D341Med (cell line): ENCODE measurements around the gene HSPA12A.
"Not testable (repeated sequence)": the region's sequence is repeated elsewhere in the genome, so short reads cannot be mapped to it uniquely, and the experiment has no call there.

Experiments used
- DNase-seq: peaks from one replicate; pipeline ENCODE4 v3.0.0; 2012; ENCODE audit warnings: low spot score

The HSPA12A gene

GRCh38 chr10:116715839-116716377 is 26.5 kb downstream of the HSPA12A start:
- no peak for DNase-seq

GRCh38 chr10:116715341-116715740 is 27.0 kb downstream of the HSPA12A start:
- no peak for DNase-seq

- DNase-seq: no peak
Measured at GRCh38 chr10:116713846-116714245, 28.5 kb downstream of the HSPA12A start.

- no peak for DNase-seq
Measured at GRCh38 chr10:116712989-116713543, 29.3 kb downstream of the HSPA12A start.

GRCh38 chr10:116712519-116712918 is 29.8 kb downstream of the HSPA12A start:
- no peak for DNase-seq

- DNase-seq: not testable (repeated sequence)
Measured at GRCh38 chr10:116711803-116712202, 30.6 kb downstream of the HSPA12A start.

GRCh38 chr10:116710076-116710475 is 32.3 kb downstream of the HSPA12A start:
- DNase-seq: peak; percentile 44

- DNase-seq: no peak
Measured at GRCh38 chr10:116708877-116709276, 33.5 kb downstream of the HSPA12A start.

GRCh38 chr10:116708391-116708821 is 34.0 kb downstream of the HSPA12A start:
- DNase-seq: no peak

GRCh38 chr10:116707981-116708380 is 34.4 kb downstream of the HSPA12A start:
- peak; percentile 43 for DNase-seq

- no peak for DNase-seq
Measured at GRCh38 chr10:116706281-116706680, 36.1 kb downstream of the HSPA12A start.

- DNase-seq: no peak
Measured at GRCh38 chr10:116705498-116705897, 36.9 kb downstream of the HSPA12A start.

- DNase-seq: no peak
Measured at GRCh38 chr10:116704926-116705325, 37.4 kb downstream of the HSPA12A start.

- no peak for DNase-seq
Measured at GRCh38 chr10:116702165-116702564, 40.2 kb downstream of the HSPA12A start.

GRCh38 chr10:116699471-116700150 is 42.8 kb downstream of the HSPA12A start:
- peak; percentile 58 for DNase-seq

- no peak for DNase-seq
Measured at GRCh38 chr10:116699049-116699448, 43.3 kb downstream of the HSPA12A start.

- no peak for DNase-seq
Measured at GRCh38 chr10:116698364-116698763, 44.0 kb downstream of the HSPA12A start.

- no peak for DNase-seq
Measured at GRCh38 chr10:116697816-116698215, 44.5 kb downstream of the HSPA12A start.

GRCh38 chr10:116696919-116697318 is 45.4 kb downstream of the HSPA12A start:
- no peak for DNase-seq

GRCh38 chr10:116694927-116695268 is 47.5 kb downstream of the HSPA12A start:
- no peak for DNase-seq

- no peak for DNase-seq
Measured at GRCh38 chr10:116694243-116694926, 48.0 kb downstream of the HSPA12A start.

GRCh38 chr10:116692225-116692624 is 50.1 kb downstream of the HSPA12A start:
- DNase-seq: no peak

GRCh38 chr10:116691635-116692034 is 50.7 kb downstream of the HSPA12A start:
- DNase-seq: no peak
